Measurements from ENCODE around the gene MCTP2. TPM values are rescaled to one million over a fixed set of nuclear protein-coding genes. Genes with fewer than 3 reads are reported as not detected.
A peak's percentile ranks its signal among the peaks of the same experiment; 100 is the strongest.

Gene MCTP2
- polyA plus RNA-seq, 1 experiment: 18.1 TPM

GRCh38 chr15:94293411-94294402 lies 62.3 kb downstream of the MCTP2 start:
- no peaks in the 10 kb centered on the region for H3K27me3 ChIP-seq (ENCODE audit: control insufficient read depth, insufficient read depth, low read length)
- ChIA-PET CTCF (interaction anchor here (0.6 to 1.4 kb wide), 3 partner anchors 24 to 30 kb away, joined by 3 to 6 read pairs (median 3); no protein-coding TSS in a partner anchor), POLR2A (interaction anchor here (0.5 kb wide), 1 partner anchor 39 kb away, joined by 3 read pairs; no protein-coding TSS in a partner anchor)
- no peak overlapping the region for H3K27ac ChIP-seq (ENCODE audit: low read depth, low read length)
- TF ChIP-seq CTCF (IDR thresholded peaks at IDR 0.05; ENCODE audit: low read depth, low read length): no peak
- DNase-seq (ENCODE audit: low read depth, low spot score): no peak
- no peaks in the 10 kb centered on the region for H3K9me3 ChIP-seq (ENCODE audit: control insufficient read depth, insufficient read depth, low read length)
- H3K4me3 ChIP-seq (ENCODE audit: low read depth, low read length): no peak overlapping the region

- CTCF ChIA-PET: interaction anchor here (0.6 kb wide), 2 partner anchors 29 kb away, joined by 3 to 4 read pairs; no protein-coding TSS in a partner anchor
- no peaks in the 10 kb centered on the region for H3K27me3 ChIP-seq (ENCODE audit: control insufficient read depth, insufficient read depth, low read length)
- POLR2A ChIA-PET: interaction anchor here (0.7 kb wide), 1 partner anchor 170 kb away, joined by 5 read pairs; no protein-coding TSS in a partner anchor
- H3K9me3 ChIP-seq (ENCODE audit: control insufficient read depth, insufficient read depth, low read length): no peaks in the 10 kb centered on the region
- no peak overlapping the region for H3K4me3 ChIP-seq (ENCODE audit: low read depth, low read length)
- no peak overlapping the region for H3K27ac ChIP-seq (ENCODE audit: low read depth, low read length)
- no peak for TF ChIP-seq CTCF (IDR thresholded peaks at IDR 0.05; ENCODE audit: low read depth, low read length)
- DNase-seq (ENCODE audit: low read depth, low spot score): no peak
These were observed 63.2 kb downstream of the MCTP2 start for GRCh38 chr15:94294556-94294955.

- ChIA-PET POLR2A (interaction anchor here (0.7 kb wide), 1 partner anchor 169 kb away, joined by 5 read pairs; no protein-coding TSS in a partner anchor), CTCF (interaction anchor here (0.6 to 0.7 kb wide), 3 partner anchors 29 to 176 kb away, joined by 3 to 4 read pairs (median 4); no protein-coding TSS in a partner anchor)
- no peaks in the 10 kb centered on the region for H3K9me3 ChIP-seq (ENCODE audit: control insufficient read depth, insufficient read depth, low read length)
- no peak for DNase-seq (ENCODE audit: low read depth, low spot score)
- peak overlapping the region; percentile 12 for H3K27ac ChIP-seq (ENCODE audit: low read depth, low read length)
- TF ChIP-seq CTCF (IDR thresholded peaks at IDR 0.05; ENCODE audit: low read depth, low read length): no peak
- H3K27me3 ChIP-seq (ENCODE audit: control insufficient read depth, insufficient read depth, low read length): no peaks in the 10 kb centered on the region
- no peak overlapping the region for H3K4me3 ChIP-seq (ENCODE audit: low read depth, low read length)
These were observed 63.9 kb downstream of the MCTP2 start for GRCh38 chr15:94295275-94295674.

- TF ChIP-seq CTCF (IDR thresholded peaks at IDR 0.05; ENCODE audit: low read depth, low read length): no peak
- no peak overlapping the region for H3K4me3 ChIP-seq (ENCODE audit: low read depth, low read length)
- no peaks in the 10 kb centered on the region for H3K27me3 ChIP-seq (ENCODE audit: control insufficient read depth, insufficient read depth, low read length)
- ChIA-PET CTCF (interaction anchor here (0.6 to 1.2 kb wide), 2 partner anchors 28 to 48 kb away, joined by 3 to 4 read pairs; no protein-coding TSS in a partner anchor), POLR2A (no interaction called here)
- H3K27ac ChIP-seq (ENCODE audit: low read depth, low read length): no peak overlapping the region
- DNase-seq (ENCODE audit: low read depth, low spot score): no peak
- H3K9me3 ChIP-seq (ENCODE audit: control insufficient read depth, insufficient read depth, low read length): no peaks in the 10 kb centered on the region
These were observed 65.4 kb downstream of the MCTP2 start for GRCh38 chr15:94296717-94297116.
